Gastroesophageal sphincter (tissue), 2 donors: Measurements from ENCODE around the gene SAA1.

Experiments
- EP300 ChIP-seq: sonication (generic); formaldehyde crosslinking; IDR thresholded peaks from one replicate; pipeline ENCODE4 v1.6.1; 2017; ENCODE audit warnings: antibody characterized with exemption, mild to moderate bottlenecking
- POLR2A ChIP-seq, 2 donors: fragments of 450-650 bp; IDR thresholded peaks; one replicate each; pipeline ENCODE4 v1.6.1; 2017; ENCODE audit warnings: antibody characterized with exemption in 2 of 2, mild to moderate bottlenecking in 2 of 2, moderate library complexity in 1 of 2

DNA sequence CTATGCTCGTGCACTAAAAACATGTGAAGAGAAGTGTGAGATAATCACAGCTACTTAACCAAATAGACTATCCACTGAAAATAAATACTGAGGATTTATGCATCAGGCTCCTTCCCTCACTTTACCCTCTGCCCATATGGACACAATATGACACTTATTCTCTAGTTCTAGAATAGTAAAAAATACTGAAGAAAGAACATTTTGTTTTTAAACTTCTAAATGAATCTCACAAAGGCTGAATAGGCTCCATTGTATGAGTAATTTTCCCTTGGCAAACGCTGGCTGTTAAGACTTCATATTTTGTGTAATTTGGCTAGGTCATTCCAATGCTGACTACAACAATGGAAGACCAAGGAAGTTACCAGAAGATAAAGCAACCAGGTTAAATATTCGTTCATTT, 45.9 kb downstream of the SAA1 start:
- TF ChIP-seq POLR2A (IDR thresholded peaks at IDR 0.05): no peak
- no peak for TF ChIP-seq EP300
